ENCODE measurements around the gene NFATC2.

NFATC2 gene

GRCh38 chr20:51460163-51460562 lies 82.4 kb downstream of the NFATC2 start:
- POLR2A ChIA-PET = no interaction called here
- CTCF ChIA-PET = no interaction called here

GRCh38 chr20:51458751-51459439 lies 83.6 kb downstream of the NFATC2 start:
- POLR2A ChIA-PET = no interaction called here
- TF ChIP-seq FOXM1 (IDR thresholded peaks at IDR 0.05; ENCODE audit: borderline replicate concordance) (no peak), CTBP1 (IDR thresholded peaks at IDR 0.05; ENCODE audit: borderline replicate concordance) (no peak), SUZ12 (IDR thresholded peaks at IDR 0.05) (no peak), BHLHE40 (IDR thresholded peaks at IDR 0.05; ENCODE audit: borderline replicate concordance) (no peak), FOXA1 (IDR thresholded peaks at IDR 0.05) (no peak), FOXK2 (IDR thresholded peaks at IDR 0.05) (no peak)
- no peak for DNase-seq (ENCODE audit: extremely low spot score)
- CTCF ChIA-PET = no interaction called here

More at GRCh38 chr20:51460163-51460562, 82.4 kb downstream of the NFATC2 start:
- TF ChIP-seq LEF1 (IDR thresholded peaks at IDR 0.05; ENCODE audit: borderline replicate concordance) (no peak), NFRKB (IDR thresholded peaks at IDR 0.05) (no peak), ARNT (IDR thresholded peaks at IDR 0.05) (no peak), L3MBTL2 (conservative IDR thresholded peaks at IDR 0.05) (no peak), ELF4 (IDR thresholded peaks at IDR 0.05) (no peak), HDGF (IDR thresholded peaks at IDR 0.05; ENCODE audit: borderline replicate concordance) (no peak), SUZ12 (IDR thresholded peaks at IDR 0.05) (no peak), BHLHE40 (IDR thresholded peaks at IDR 0.05; ENCODE audit: borderline replicate concordance) (no peak), SP1 (IDR thresholded peaks at IDR 0.05) (no peak), ZNF384 (IDR thresholded peaks at IDR 0.05) (no peak), FOXA1 (IDR thresholded peaks at IDR 0.05) (no peak), CTBP1 (IDR thresholded peaks at IDR 0.05; ENCODE audit: borderline replicate concordance) (no peak), TARDBP (IDR thresholded peaks at IDR 0.05) (no peak), FOXK2 (IDR thresholded peaks at IDR 0.05) (no peak), FOXM1 (IDR thresholded peaks at IDR 0.05; ENCODE audit: borderline replicate concordance) (no peak)
- TF ChIP-seq, protein P1, sequence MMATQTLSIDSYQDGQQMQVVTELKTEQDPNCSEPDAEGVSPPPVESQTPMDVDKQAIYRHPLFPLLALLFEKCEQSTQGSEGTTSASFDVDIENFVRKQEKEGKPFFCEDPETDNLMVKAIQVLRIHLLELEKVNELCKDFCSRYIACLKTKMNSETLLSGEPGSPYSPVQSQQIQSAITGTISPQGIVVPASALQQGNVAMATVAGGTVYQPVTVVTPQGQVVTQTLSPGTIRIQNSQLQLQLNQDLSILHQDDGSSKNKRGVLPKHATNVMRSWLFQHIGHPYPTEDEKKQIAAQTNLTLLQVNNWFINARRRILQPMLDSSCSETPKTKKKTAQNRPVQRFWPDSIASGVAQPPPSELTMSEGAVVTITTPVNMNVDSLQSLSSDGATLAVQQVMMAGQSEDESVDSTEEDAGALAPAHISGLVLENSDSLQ (IDR thresholded peaks at IDR 0.05) = no peak
- no peak for DNase-seq (ENCODE audit: extremely low spot score)

DNA sequence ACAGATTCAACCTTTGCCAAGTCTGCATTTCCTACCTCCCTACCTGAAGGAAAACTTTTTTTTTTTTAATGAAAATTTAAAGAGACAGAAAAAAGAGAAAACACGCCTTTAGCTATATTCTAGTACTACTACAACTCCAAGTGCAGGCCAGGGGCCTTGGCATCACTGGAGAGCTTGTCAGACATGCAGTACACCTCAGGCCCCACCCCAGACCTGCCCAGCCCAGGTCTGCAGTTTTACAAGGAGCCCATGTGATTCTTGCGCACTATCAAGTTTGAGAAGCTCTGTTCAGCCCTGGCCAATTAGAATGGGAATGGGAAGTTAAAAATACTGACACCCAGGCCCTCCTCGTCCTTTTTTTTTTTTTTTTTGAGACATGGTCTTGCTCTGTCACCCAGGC lies 85.0 kb downstream of the NFATC2 start:
- CTCF ChIA-PET = no interaction called here
- POLR2A ChIA-PET = no interaction called here
- TF ChIP-seq BHLHE40 (IDR thresholded peaks at IDR 0.05; ENCODE audit: borderline replicate concordance) = no peak
- TF ChIP-seq CTBP1 (IDR thresholded peaks at IDR 0.05; ENCODE audit: borderline replicate concordance) = no peak
- TF ChIP-seq ARNT (IDR thresholded peaks at IDR 0.05) = no peak
- DNase-seq (ENCODE audit: extremely low spot score) = no peak

- TF ChIP-seq TARDBP (IDR thresholded peaks at IDR 0.05) = no peak
- TF ChIP-seq BHLHE40 (IDR thresholded peaks at IDR 0.05; ENCODE audit: borderline replicate concordance) = no peak
- TF ChIP-seq HDGF (IDR thresholded peaks at IDR 0.05; ENCODE audit: borderline replicate concordance) = no peak
- no peak for TF ChIP-seq SUZ12 (IDR thresholded peaks at IDR 0.05)
- no peak for TF ChIP-seq NFRKB (IDR thresholded peaks at IDR 0.05)
- no peak for TF ChIP-seq CTBP1 (IDR thresholded peaks at IDR 0.05; ENCODE audit: borderline replicate concordance)
- TF ChIP-seq LEF1 (IDR thresholded peaks at IDR 0.05; ENCODE audit: borderline replicate concordance) = no peak
- TF ChIP-seq L3MBTL2 (conservative IDR thresholded peaks at IDR 0.05) = no peak
- TF ChIP-seq FOXA1 (IDR thresholded peaks at IDR 0.05) = no peak
- no peak for TF ChIP-seq FOXK2 (IDR thresholded peaks at IDR 0.05)
- no peak for TF ChIP-seq ARNT (IDR thresholded peaks at IDR 0.05)
- no peak for TF ChIP-seq FOXM1 (IDR thresholded peaks at IDR 0.05; ENCODE audit: borderline replicate concordance)
- TF ChIP-seq SP1 (IDR thresholded peaks at IDR 0.05) = no peak
- TF ChIP-seq ZNF384 (IDR thresholded peaks at IDR 0.05) = no peak
- TF ChIP-seq ELF4 (IDR thresholded peaks at IDR 0.05) = no peak
- TF ChIP-seq, protein P1 (IDR thresholded peaks at IDR 0.05) = no peak
- CTCF ChIA-PET = no interaction called here
- POLR2A ChIA-PET = no interaction called here
- no peak for DNase-seq (ENCODE audit: extremely low spot score)
Observed at GRCh38 chr20:51456511-51457509, 85.7 kb downstream of the NFATC2 start.

- CTCF ChIA-PET = no interaction called here
- POLR2A ChIA-PET = no interaction called here
- TF ChIP-seq CTBP1 (IDR thresholded peaks at IDR 0.05; ENCODE audit: borderline replicate concordance) (no peak), L3MBTL2 (conservative IDR thresholded peaks at IDR 0.05) (no peak), ARNT (IDR thresholded peaks at IDR 0.05) (no peak), TARDBP (IDR thresholded peaks at IDR 0.05) (no peak), HDGF (IDR thresholded peaks at IDR 0.05; ENCODE audit: borderline replicate concordance) (no peak), FOXM1 (IDR thresholded peaks at IDR 0.05; ENCODE audit: borderline replicate concordance) (no peak), SUZ12 (IDR thresholded peaks at IDR 0.05) (no peak), ELF4 (IDR thresholded peaks at IDR 0.05) (no peak)
- TF ChIP-seq, protein P1 (IDR thresholded peaks at IDR 0.05) = no peak
- DNase-seq (ENCODE audit: extremely low spot score) = no peak
Observed at GRCh38 chr20:51454250-51454865, 88.2 kb downstream of the NFATC2 start.
